SK-N-SH (cell line): Measurements from ENCODE around the gene ARPC4. TPM values are rescaled to one million over a fixed set of nuclear protein-coding genes. Genes with fewer than 3 reads are reported as not detected.

ENCODE experiments used
- CTCF ChIA-PET: fragments of 300-600, 350-600 bp; formaldehyde crosslinking; extraction: SDS; loops from one replicate; lab custom pipeline; 2021; lab: Yijun Ruan, JAX
- POLR2A ChIA-PET: fragments of 350-600 bp; sonication (Branson Sonifier 250); formaldehyde crosslinking; extraction: SDS; loops from one replicate; lab custom pipeline; 2020; ENCODE audit warnings: antibody characterized with exemption, inconsistent platforms; lab: Yijun Ruan, JAX
- DNase-seq: peaks from one replicate; pipeline ENCODE4 v3.0.0; 2012
- H2AFZ ChIP-seq: fragments of 200-600 bp; sonication (generic); 2 replicates; pipeline ENCODE4 v1.8.1; 2016; ENCODE audit warnings: antibody characterized with exemption, mild to moderate bottlenecking, low read depth
- H3F3A ChIP-seq: fragments of 200-600 bp; sonication (generic); replicated peaks from 2 replicates; pipeline ENCODE3; 2016; ENCODE audit warnings: antibody characterized with exemption, mild to moderate bottlenecking; ENCODE audit not compliant: insufficient read depth
- H3K27ac ChIP-seq, 2 experiments: fragments of 200-500 bp in 1 of 2; fragments of 200-600 bp in 1 of 2; sonication (Bioruptor generic) in 1 of 2; sonication (generic), shearing (Covaris generic) in 1 of 2; 2 replicates each; pipeline versions ENCODE4 v1.5.1 to v1.6.1; 2014 to 2016; ENCODE audit warnings: low read depth in 2 of 2, inconsistent platforms in 1 of 2, low read length in 1 of 2, mild to moderate bottlenecking in 1 of 2, mixed read lengths in 1 of 2
- H3K27me3 ChIP-seq: fragments of 200-600 bp; sonication (generic), shearing (Covaris generic); 2 replicates; pipeline ENCODE4 v1.6.1; 2016; ENCODE audit warnings: mixed run types; ENCODE audit not compliant: insufficient read depth
- H3K36me3 ChIP-seq, 2 experiments: fragments of 200-500 bp in 1 of 2; fragments of 200-600 bp in 1 of 2; sonication (Bioruptor generic) in 1 of 2; sonication (generic) in 1 of 2; replicated peaks in 1 of 2; 2 replicates each; pipeline versions ENCODE3 to v1.5.1; 2014 to 2016; ENCODE audit warnings: low read length in 1 of 2, mild to moderate bottlenecking in 1 of 2; ENCODE audit not compliant: insufficient read depth in 2 of 2, control insufficient read depth in 1 of 2
- H3K4me1 ChIP-seq, 2 experiments: fragments of 200-500 bp in 1 of 2; fragments of 200-600 bp in 1 of 2; sonication (Bioruptor generic) in 1 of 2; sonication (generic), shearing (Covaris generic) in 1 of 2; 2 replicates each; pipeline versions ENCODE4 v1.5.1 to v1.6.1; 2014 to 2016; ENCODE audit warnings: low read depth in 1 of 2, low read length in 1 of 2, mixed run types in 1 of 2; ENCODE audit not compliant: insufficient read depth in 2 of 2, control insufficient read depth in 1 of 2
- H3K4me2 ChIP-seq: fragments of 200-600 bp; sonication (generic), shearing (Covaris generic); 2 replicates; pipeline ENCODE4 v1.6.1; 2017; ENCODE audit warnings: mixed run types
- H3K4me3 ChIP-seq, 2 experiments: fragments of 200-500 bp in 1 of 2; fragments of 200-600 bp in 1 of 2; sonication (Bioruptor generic) in 1 of 2; sonication (generic), shearing (Covaris generic) in 1 of 2; 2 replicates each; pipeline versions ENCODE4 v1.5.1 to v1.8.1; 2014 to 2016; ENCODE audit warnings: low read depth in 2 of 2, inconsistent platforms in 1 of 2, low read length in 1 of 2, mild to moderate bottlenecking in 1 of 2, mixed read lengths in 1 of 2, moderate library complexity in 1 of 2
- H3K79me2 ChIP-seq: fragments of 200-600 bp; sonication (generic); 2 replicates; pipeline ENCODE4 v1.8.1; 2017; ENCODE audit warnings: mild to moderate bottlenecking; ENCODE audit not compliant: insufficient read depth
- H3K9ac ChIP-seq: fragments of 200-600 bp; sonication (generic); 2 replicates; pipeline ENCODE4 v1.6.1; 2017; ENCODE audit warnings: mixed run types
- H3K9me2 ChIP-seq: fragments of 200-600 bp; sonication (generic); 2 replicates; pipeline ENCODE4 v1.6.1; 2017; ENCODE audit warnings: mixed run types
- H3K9me3 ChIP-seq: fragments of 200-600 bp; sonication (generic); 2 replicates; pipeline ENCODE4 v1.6.1; 2017; ENCODE audit warnings: mixed run types, mild to moderate bottlenecking, moderate library complexity
- H4K20me1 ChIP-seq: fragments of 200-600 bp; sonication (generic); 2 replicates; pipeline ENCODE4 v1.6.1; 2017; ENCODE audit warnings: mild to moderate bottlenecking, mixed run types; ENCODE audit not compliant: insufficient read depth
- CTCF ChIP-seq: fragments of 200-600 bp; sonication (generic); IDR thresholded peaks from 2 replicates; pipeline ENCODE4 v1.6.1; 2017; ENCODE audit warnings: antibody characterized with exemption, mild to moderate bottlenecking, moderate library complexity
- GATA2 ChIP-seq: sonication (generic); formaldehyde crosslinking; IDR thresholded peaks from 2 replicates; pipeline ENCODE4 v1.5.0; 2020; ENCODE audit warnings: mild to moderate bottlenecking, missing genetic modification reagents
- JUND ChIP-seq: IDR thresholded peaks from 2 replicates; pipeline ENCODE4 v1.4.0; 2012
- PBX3 ChIP-seq: IDR thresholded peaks from 2 replicates; pipeline ENCODE4; 2012
- USF1 ChIP-seq: IDR thresholded peaks from 2 replicates; pipeline ENCODE4 v1.4.0; 2012; ENCODE audit warnings: low read depth, borderline replicate concordance
- WGBS: methylation state at CpG from one replicate; pipeline ENCODE4 v1.1.6; 2017; ENCODE audit warnings: low lambda C conversion rate; 5-methylcytosine and 5-hydroxymethylcytosine counted together
- polyA plus RNA-seq, 3 experiments: library from polyadenylated mRNA; depleted of rRNA; stranded (reverse); fragments of >200 nt; gene quantifications; 2 replicates each; pipeline ENCODE4 v1.2.3, GENCODE V29; 2012

The ARPC4 gene
- polyA plus RNA-seq, 1 of the 3 experiments (the other 2 are of a cell fraction) = 233 TPM

GRCh38 chr3:9785602-9786001, 7.3 kb upstream of the ARPC4 start:
- no peaks in the 10 kb centered on the region for H3K9me3 ChIP-seq
- H3K4me1 ChIP-seq = no peaks in the 10 kb centered on the region; a peak in 1 of 4 replicates
- CTCF ChIA-PET = interaction anchor here (0.9 to 1.0 kb wide), 2 partner anchors 15 to 55 kb away, joined by 3 read pairs; no protein-coding TSS in a partner anchor
- DNase-seq = peak; percentile 62
- WGBS = 80% methylated on average over 7 of the region's 7 CpGs
- H3K79me2 ChIP-seq = peaks cover 6% of the 10 kb centered on the region; the same call in 1 of the 2 replicates
- no peak overlapping the region for H3K27ac ChIP-seq
- POLR2A ChIA-PET = no interaction called here
- H3K4me2 ChIP-seq = no peak overlapping the region
- peaks cover 3% of the 10 kb centered on the region for H3F3A ChIP-seq
- no peak overlapping the region for H3K4me3 ChIP-seq
- no peak overlapping the region for H3K9ac ChIP-seq
- TF ChIP-seq GATA2 (CRISPR knock-in tag) (peak; percentile 34; the same call in 1 of the 2 replicates), USF1 (peak; percentile 44; the same call in 1 of the 2 replicates), JUND (no peak)
- H3K27me3 ChIP-seq = no peaks in the 10 kb centered on the region
- H3K36me3 ChIP-seq = peaks cover 47 to 64% of the 10 kb centered on the region in 2 experiments
- H4K20me1 ChIP-seq = no peaks in the 10 kb centered on the region
- H2AFZ ChIP-seq = no peak overlapping the region
- no peaks in the 10 kb centered on the region for H3K9me2 ChIP-seq

- CTCF ChIA-PET = interaction anchor here (1.0 kb wide), 2 partner anchors 16 to 38 kb away, joined by 3 read pairs; no protein-coding TSS in a partner anchor
- Histone ChIP-seq H3K36me3 (peaks cover 47 to 66% of the 10 kb centered on the region in 2 experiments), H3K9me2 (no peaks in the 10 kb centered on the region), H2AFZ (no peak overlapping the region), H3K27me3 (no peaks in the 10 kb centered on the region), H3K27ac (no peak overlapping the region), H3K4me2 (no peak overlapping the region), H3K4me1 (peaks cover 3 to 4% of the 10 kb centered on the region in 2 experiments; a peak in 1 of 4 replicates), H3K9me3 (no peaks in the 10 kb centered on the region), H4K20me1 (no peaks in the 10 kb centered on the region), H3K9ac (no peak overlapping the region), H3K79me2 (peaks cover 13% of the 10 kb centered on the region; the same call in 1 of the 2 replicates), H3K4me3 (no peak overlapping the region), H3F3A (peaks cover 3% of the 10 kb centered on the region)
- POLR2A ChIA-PET = no interaction called here
- WGBS = 96% methylated on average over 7 of the region's 7 CpGs
- TF ChIP-seq CTCF = no peak
- no peak for DNase-seq
Observed at GRCh38 chr3:9786209-9786739, 6.6 kb upstream of the ARPC4 start.

- Histone ChIP-seq H3K9me2 (no peaks in the 10 kb centered on the region), H3K27me3 (no peaks in the 10 kb centered on the region), H3K9me3 (no peaks in the 10 kb centered on the region), H3K4me2 (no peak overlapping the region), H3K4me3 (no peak overlapping the region), H4K20me1 (no peaks in the 10 kb centered on the region), H3K36me3 (peaks cover 46 to 65% of the 10 kb centered on the region in 2 experiments), H3K4me1 (peaks cover 10 to 11% of the 10 kb centered on the region in 2 experiments; a peak in 1 of 4 replicates), H3K27ac (no peak overlapping the region), H3K79me2 (peaks cover 20% of the 10 kb centered on the region), H3F3A (peaks cover under 1% of the 10 kb centered on the region), H2AFZ (no peak overlapping the region), H3K9ac (no peak overlapping the region)
- CTCF ChIA-PET = interaction anchor here (1.0 kb wide), 1 partner anchor 37 kb away, joined by 3 read pairs; no protein-coding TSS in a partner anchor
- no peak for DNase-seq
- POLR2A ChIA-PET = no interaction called here
- TF ChIP-seq CTCF (peak; percentile 66), PBX3 (no peak)
- WGBS = 92% methylated on average over 13 of the region's 13 CpGs
Observed at GRCh38 chr3:9786825-9787669, 5.8 kb upstream of the ARPC4 start.
